GM13976 (cell line): Measurements from ENCODE around the gene SOS2.
"Not testable (repeated sequence)": the region's sequence is repeated elsewhere in the genome, so short reads cannot be mapped to it uniquely, and the experiment has no call there.

Experiments
- DNase-seq: peaks from one replicate; pipeline ENCODE4 v3.0.0; 2012; ENCODE audit warnings: low spot score
- CTCF ChIP-seq: IDR thresholded peaks from 2 replicates; pipeline ENCODE4 v1.5.1; 2012; ENCODE audit warnings: borderline replicate concordance, mild to moderate bottlenecking; ENCODE audit not compliant: insufficient read depth; ENCODE audit errors: extremely low read depth, missing control alignments, control extremely low read depth
- in situ Hi-C: fragments of 300-500 bp; cut with MboI; formaldehyde crosslinking; loops from one replicate; pipeline ENCODE4 v1.12.0; 2022; ENCODE audit warnings: low sequenced_read_pairs, mixed read lengths, inconsistent platforms; ENCODE audit not compliant: unreplicated experiment

Gene SOS2

GRCh38 chr14:50186107-50186506 lies 45.3 kb downstream of the SOS2 start:
- DNase-seq = no peak
- in situ Hi-C loops = no loop called here
- no peak for TF ChIP-seq CTCF

GRCh38 chr14:50173891-50174290 lies 57.5 kb downstream of the SOS2 start:
- TF ChIP-seq CTCF = no peak
- in situ Hi-C loops = no loop called here
- no peak for DNase-seq

GRCh38 chr14:50171895-50172294 lies 59.5 kb downstream of the SOS2 start:
- no peak for DNase-seq
- in situ Hi-C loops = no loop called here
- no peak for TF ChIP-seq CTCF

- DNase-seq, in situ Hi-C loops: not testable (repeated sequence)
Measured at GRCh38 chr14:50167381-50167780, 64.0 kb downstream of the SOS2 start.

- no peak for DNase-seq
- in situ Hi-C loops = no loop called here
- no peak for TF ChIP-seq CTCF
Measured at GRCh38 chr14:50156111-50156510, 75.3 kb downstream of the SOS2 start.

- TF ChIP-seq CTCF = no peak
- in situ Hi-C loops = loop anchor here (25.0 kb wide), 1 partner anchor 389 kb away; the partner anchor contains the start of gene MAP4K5
- no peak for DNase-seq
Measured at GRCh38 chr14:50148799-50149198, 82.6 kb downstream of the SOS2 start.

- DNase-seq = no peak
- in situ Hi-C loops = loop anchor here (25.0 kb wide), 1 partner anchor 398 kb away; the partner anchor contains the start of gene MAP4K5
- no peak for TF ChIP-seq CTCF
Measured at GRCh38 chr14:50139192-50139591, 92.2 kb downstream of the SOS2 start.
